ENCODE measurements around the gene CAMK1D. TPM values are rescaled to one million over a fixed set of nuclear protein-coding genes. Genes with fewer than 3 reads are reported as not detected.

The CAMK1D gene
- total and polyA plus RNA-seq, 3 donors from 2014 or later, result 10.0 to 14.5 (median 14.0) TPM

DNA sequence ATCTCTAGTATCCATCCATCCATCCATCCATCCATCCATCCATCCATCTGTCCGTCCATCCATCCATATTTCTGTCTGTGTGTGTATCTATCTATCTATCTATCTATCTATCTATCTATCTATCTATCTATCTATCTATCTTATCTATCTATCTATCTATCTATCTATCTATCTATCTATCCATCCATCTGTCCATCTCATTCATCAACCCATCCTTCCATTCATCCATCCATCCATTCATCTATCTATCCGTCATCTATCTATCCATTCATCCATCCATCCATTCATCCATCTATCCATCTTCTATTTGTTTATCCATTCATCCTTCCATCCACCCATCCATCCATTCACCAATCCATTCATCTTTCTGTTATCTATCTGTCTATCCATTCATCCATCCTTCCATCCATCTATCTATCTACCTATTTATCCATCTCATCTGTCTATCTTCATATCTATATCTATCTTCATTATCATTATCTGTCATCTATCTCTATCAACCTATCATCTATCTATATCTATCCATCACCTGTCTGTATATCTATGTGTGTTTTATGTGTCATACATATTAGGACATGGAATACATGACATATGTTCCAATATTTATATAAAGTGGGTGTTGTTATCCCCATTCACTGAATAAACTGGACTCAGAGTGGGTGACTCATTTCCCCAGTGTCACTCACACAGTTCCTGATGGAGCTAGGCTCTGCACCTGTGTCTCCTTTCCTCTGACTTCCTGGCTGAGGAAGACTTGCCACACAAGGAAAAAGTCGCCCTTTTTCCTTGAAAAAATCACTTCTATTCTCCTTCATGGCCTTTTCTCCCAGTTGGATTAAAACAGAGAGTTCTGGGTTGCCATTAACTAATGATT lies 452.1 kb downstream of the CAMK1D start:
- WGBS, 2 donors, result 92 to 96% methylated on average over 3 of the region's 3 CpGs
- Histone ChIP-seq H3K4me3 (no peak overlapping the region), H3K9me3 (no peaks in the 10 kb centered on the region), H3K4me1 (no peaks in the 10 kb centered on the region), H3K27ac (no peak overlapping the region), H3K36me3 (ENCODE audit: low read depth, missing control alignments) (no peaks in the 10 kb centered on the region), H3K27me3 (no peaks in the 10 kb centered on the region)
- no peak for TF ChIP-seq POLR2A (IDR thresholded peaks at IDR 0.05)
- TF ChIP-seq, protein P1, sequence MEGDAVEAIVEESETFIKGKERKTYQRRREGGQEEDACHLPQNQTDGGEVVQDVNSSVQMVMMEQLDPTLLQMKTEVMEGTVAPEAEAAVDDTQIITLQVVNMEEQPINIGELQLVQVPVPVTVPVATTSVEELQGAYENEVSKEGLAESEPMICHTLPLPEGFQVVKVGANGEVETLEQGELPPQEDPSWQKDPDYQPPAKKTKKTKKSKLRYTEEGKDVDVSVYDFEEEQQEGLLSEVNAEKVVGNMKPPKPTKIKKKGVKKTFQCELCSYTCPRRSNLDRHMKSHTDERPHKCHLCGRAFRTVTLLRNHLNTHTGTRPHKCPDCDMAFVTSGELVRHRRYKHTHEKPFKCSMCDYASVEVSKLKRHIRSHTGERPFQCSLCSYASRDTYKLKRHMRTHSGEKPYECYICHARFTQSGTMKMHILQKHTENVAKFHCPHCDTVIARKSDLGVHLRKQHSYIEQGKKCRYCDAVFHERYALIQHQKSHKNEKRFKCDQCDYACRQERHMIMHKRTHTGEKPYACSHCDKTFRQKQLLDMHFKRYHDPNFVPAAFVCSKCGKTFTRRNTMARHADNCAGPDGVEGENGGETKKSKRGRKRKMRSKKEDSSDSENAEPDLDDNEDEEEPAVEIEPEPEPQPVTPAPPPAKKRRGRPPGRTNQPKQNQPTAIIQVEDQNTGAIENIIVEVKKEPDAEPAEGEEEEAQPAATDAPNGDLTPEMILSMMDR (IDR thresholded peaks at IDR 0.05), result no peak
- no peak for DNase-seq
- intact Hi-C loops (cut with DNase I; ENCODE audit: low total_unique reads), result no loop called here

DNA sequence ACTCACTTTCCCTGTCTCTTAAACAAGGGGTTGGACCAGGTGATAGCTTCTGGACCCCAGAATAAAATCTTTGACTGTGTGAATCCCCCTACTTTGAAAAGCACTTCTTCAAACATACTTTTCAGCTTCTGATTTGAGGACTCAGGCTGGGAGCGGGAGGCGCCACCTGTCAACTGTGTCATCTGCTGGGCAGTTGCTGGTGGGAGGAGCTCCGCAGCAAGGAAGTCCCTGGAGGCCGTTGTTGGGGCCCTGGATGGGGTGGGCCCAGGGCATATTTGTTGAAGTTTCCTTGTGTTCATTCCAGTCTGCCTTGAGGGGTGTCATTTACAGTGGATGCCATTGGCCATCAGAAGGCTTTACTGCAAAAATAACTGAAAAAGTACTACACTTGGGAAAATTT lies 454.4 kb downstream of the CAMK1D start:
- H3K36me3 ChIP-seq (ENCODE audit: low read depth, missing control alignments), result no peaks in the 10 kb centered on the region
- no peaks in the 10 kb centered on the region for H3K4me1 ChIP-seq
- H3K27me3 ChIP-seq, result no peaks in the 10 kb centered on the region
- intact Hi-C loops (cut with DNase I; ENCODE audit: low total_unique reads), result no loop called here
- H3K27ac ChIP-seq, result no peak overlapping the region
- no peak for TF ChIP-seq POLR2A (IDR thresholded peaks at IDR 0.05)
- TF ChIP-seq, protein P1 (IDR thresholded peaks at IDR 0.05), result no peak
- WGBS, 2 donors, result 92 to 96% methylated on average over 4 of the region's 4 CpGs
- H3K9me3 ChIP-seq, result no peaks in the 10 kb centered on the region
- no peak overlapping the region for H3K4me3 ChIP-seq
- no peak for DNase-seq

DNA sequence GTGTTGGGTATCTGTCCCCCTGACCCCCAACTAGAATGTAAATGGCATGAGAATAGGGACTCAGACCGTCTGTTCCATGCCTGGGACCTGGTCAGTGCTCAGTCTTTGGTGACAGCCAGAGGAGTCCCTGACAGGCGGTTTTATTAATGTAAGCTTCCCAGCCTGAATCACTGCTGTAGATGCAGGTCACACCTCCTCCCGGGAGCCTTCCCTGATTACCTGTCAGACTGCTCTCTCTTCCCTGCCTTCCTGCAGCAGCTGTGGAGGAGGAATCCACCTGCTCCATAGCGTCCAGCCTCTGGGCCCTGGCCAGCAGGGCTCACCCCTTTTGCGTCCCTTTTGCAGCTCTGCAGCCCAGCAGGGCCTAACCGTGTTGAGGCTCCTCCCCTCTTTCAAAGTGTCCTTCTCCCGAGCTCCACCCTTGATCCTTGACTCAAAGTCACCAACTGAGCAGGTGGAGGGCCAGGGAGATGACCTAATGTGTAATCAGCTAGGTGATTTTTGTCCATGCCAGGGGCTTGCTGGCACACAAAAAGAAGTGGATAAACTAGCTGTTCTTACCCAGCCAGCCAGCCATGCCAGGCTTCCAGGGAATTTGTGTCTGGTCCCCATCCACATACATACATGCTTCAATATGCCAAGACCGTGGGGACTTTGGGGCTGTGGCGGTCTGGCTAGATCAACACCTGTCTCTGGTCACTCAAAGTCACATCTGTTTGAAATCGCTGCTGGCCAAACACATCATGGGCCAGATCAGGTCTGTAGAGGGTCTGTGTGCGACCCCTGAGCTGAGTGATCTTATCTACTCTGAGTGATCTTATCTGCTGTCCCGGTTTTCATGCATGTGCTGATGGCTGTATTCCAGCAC lies 457.1 kb downstream of the CAMK1D start:
- DNase-seq, result no peak
- intact Hi-C loops (cut with DNase I; ENCODE audit: low total_unique reads), result no loop called here
- no peaks in the 10 kb centered on the region for H3K36me3 ChIP-seq (ENCODE audit: low read depth, missing control alignments)
- no peak overlapping the region for H3K4me3 ChIP-seq
- H3K4me1 ChIP-seq, result no peaks in the 10 kb centered on the region
- no peaks in the 10 kb centered on the region for H3K9me3 ChIP-seq
- WGBS, 2 donors, result 87 to 88% methylated on average over 9 to 12 of the region's 12 CpGs
- no peaks in the 10 kb centered on the region for H3K27me3 ChIP-seq
- no peak overlapping the region for H3K27ac ChIP-seq
- no peak for TF ChIP-seq POLR2A (IDR thresholded peaks at IDR 0.05)
- TF ChIP-seq, protein P1 (IDR thresholded peaks at IDR 0.05), result no peak

DNA sequence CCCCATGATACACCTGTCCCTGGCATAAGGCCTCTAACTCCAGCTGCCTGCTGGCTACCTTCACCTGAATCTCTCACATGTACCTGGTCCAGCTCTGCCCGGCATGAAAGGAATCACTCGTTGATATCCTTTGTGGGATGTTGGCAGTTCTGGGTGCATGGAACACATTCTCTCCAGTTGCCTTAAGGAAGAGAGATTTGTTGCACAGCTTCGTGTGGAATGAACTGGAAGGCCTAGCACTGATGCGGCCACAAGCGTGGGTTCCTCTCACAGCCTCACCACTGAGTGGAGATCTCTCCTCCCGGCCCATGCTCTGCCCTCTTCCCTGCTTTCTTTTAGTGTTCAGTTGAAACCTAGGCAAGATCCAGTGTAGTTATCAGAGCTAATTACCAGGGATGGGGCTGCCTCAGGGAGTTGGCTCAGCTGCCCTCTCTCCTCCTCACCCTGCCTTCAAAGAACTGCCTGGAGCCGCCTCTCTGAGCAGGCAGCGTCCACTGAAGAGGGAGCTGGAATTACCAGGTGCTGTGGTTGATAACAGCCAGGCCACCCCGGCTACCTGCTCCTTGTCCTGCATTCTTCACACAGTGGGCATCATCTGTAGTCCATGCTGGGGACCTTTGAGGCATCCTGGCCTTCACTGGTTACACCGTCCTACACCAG lies 457.9 kb downstream of the CAMK1D start:
- Histone ChIP-seq H3K9me3 (no peaks in the 10 kb centered on the region), H3K4me3 (no peak overlapping the region), H3K27ac (no peak overlapping the region), H3K36me3 (ENCODE audit: low read depth, missing control alignments) (no peaks in the 10 kb centered on the region), H3K27me3 (no peaks in the 10 kb centered on the region), H3K4me1 (no peaks in the 10 kb centered on the region)
- TF ChIP-seq POLR2A (IDR thresholded peaks at IDR 0.05), result no peak
- TF ChIP-seq, protein P1 (IDR thresholded peaks at IDR 0.05), result no peak
- intact Hi-C loops (cut with DNase I; ENCODE audit: low total_unique reads), result no loop called here
- WGBS, 2 donors, result 83 to 85% methylated on average over 8 to 10 of the region's 10 CpGs
- no peak for DNase-seq

Data from testis (tissue), 3 donors.